ENCODE data around the gene ZNF300. TPM values are rescaled to one million over a fixed set of nuclear protein-coding genes. Genes with fewer than 3 reads are reported as not detected.

ZNF300 gene
- total and polyA plus RNA-seq, 4 donors: 0.28 to 0.84 (median 0.56) TPM

- no peak overlapping the region for H3K27ac ChIP-seq (ENCODE audit: low read depth in 1 of 2, low read length in 2 of 2)
- peaks cover 36 to 91% (median 70%) of the 10 kb centered on the region in 4 donors for H3K9me3 ChIP-seq (ENCODE audit: control insufficient read depth in 4 of 4, low read length in 3 of 4)
- peaks cover 0 to 5% (median 2%) of the 10 kb centered on the region in 4 donors for H3K36me3 ChIP-seq (ENCODE audit: control insufficient read depth in 4 of 4, insufficient read depth in 3 of 4, low read depth in 1 of 4, low read length in 3 of 4)
- no peaks in the 10 kb centered on the region for H3K27me3 ChIP-seq (ENCODE audit: control insufficient read depth in 4 of 4, insufficient read depth in 4 of 4, low read length in 3 of 4)
- H3K4me3 ChIP-seq (ENCODE audit: low read depth in 1 of 3, low read length in 3 of 3): peak overlapping the region in 2 of 3 donors; percentile 2 to 38
- H3K4me1 ChIP-seq (ENCODE audit: control insufficient read depth in 4 of 4, insufficient read depth in 4 of 4, low read length in 3 of 4): no peaks in the 10 kb centered on the region
- DNase-seq (ENCODE audit: low spot score): no peak
- TF ChIP-seq REST (IDR thresholded peaks at IDR 0.05): no peak
- no peak for TF ChIP-seq HNF4G (IDR thresholded peaks at IDR 0.05)
- TF ChIP-seq RAD21 (IDR thresholded peaks at IDR 0.05): no peak
- no peak for TF ChIP-seq EGR1 (IDR thresholded peaks at IDR 0.05; ENCODE audit: low read depth in 2 of 2)
- TF ChIP-seq JUND (IDR thresholded peaks at IDR 0.05): no peak
- TF ChIP-seq, protein P1, sequence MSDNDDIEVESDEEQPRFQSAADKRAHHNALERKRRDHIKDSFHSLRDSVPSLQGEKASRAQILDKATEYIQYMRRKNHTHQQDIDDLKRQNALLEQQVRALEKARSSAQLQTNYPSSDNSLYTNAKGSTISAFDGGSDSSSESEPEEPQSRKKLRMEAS (IDR thresholded peaks at IDR 0.05): no peak
- no peak for TF ChIP-seq RXRA (IDR thresholded peaks at IDR 0.05)
- no peak for TF ChIP-seq CTCF (IDR thresholded peaks at IDR 0.05; ENCODE audit: low read depth, low read length, missing input control)
- no peak for TF ChIP-seq FOXA2 (IDR thresholded peaks at IDR 0.05)
- TF ChIP-seq FOXA1 (IDR thresholded peaks at IDR 0.05): no peak
- TF ChIP-seq GABPA (IDR thresholded peaks at IDR 0.05 in 1 of 2, conservative IDR thresholded peaks at IDR 0.05 in 1 of 2): no peak
- no peak for TF ChIP-seq TAF1 (conservative IDR thresholded peaks at IDR 0.05)
- TF ChIP-seq, protein P2, sequence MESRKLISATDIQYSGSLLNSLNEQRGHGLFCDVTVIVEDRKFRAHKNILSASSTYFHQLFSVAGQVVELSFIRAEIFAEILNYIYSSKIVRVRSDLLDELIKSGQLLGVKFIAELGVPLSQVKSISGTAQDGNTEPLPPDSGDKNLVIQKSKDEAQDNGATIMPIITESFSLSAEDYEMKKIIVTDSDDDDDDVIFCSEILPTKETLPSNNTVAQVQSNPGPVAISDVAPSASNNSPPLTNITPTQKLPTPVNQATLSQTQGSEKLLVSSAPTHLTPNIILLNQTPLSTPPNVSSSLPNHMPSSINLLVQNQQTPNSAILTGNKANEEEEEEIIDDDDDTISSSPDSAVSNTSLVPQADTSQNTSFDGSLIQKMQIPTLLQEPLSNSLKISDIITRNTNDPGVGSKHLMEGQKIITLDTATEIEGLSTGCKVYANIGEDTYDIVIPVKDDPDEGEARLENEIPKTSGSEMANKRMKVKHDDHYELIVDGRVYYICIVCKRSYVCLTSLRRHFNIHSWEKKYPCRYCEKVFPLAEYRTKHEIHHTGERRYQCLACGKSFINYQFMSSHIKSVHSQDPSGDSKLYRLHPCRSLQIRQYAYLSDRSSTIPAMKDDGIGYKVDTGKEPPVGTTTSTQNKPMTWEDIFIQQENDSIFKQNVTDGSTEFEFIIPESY (IDR thresholded peaks at IDR 0.05): no peak
- no peak for TF ChIP-seq ATF3 (IDR thresholded peaks at IDR 0.05)
- no peak for TF ChIP-seq YY1 (IDR thresholded peaks at IDR 0.05)
- TF ChIP-seq HNF4A (conservative IDR thresholded peaks at IDR 0.05): no peak
- no peak for TF ChIP-seq SP1 (IDR thresholded peaks at IDR 0.05)
- no peak for TF ChIP-seq NR2F2 (IDR thresholded peaks at IDR 0.05)
- H3K9ac ChIP-seq (ENCODE audit: low read depth in 1 of 2, low read length in 2 of 2): no peak overlapping the region
- 96% methylated on average over 8 of the region's 8 CpGs for WGBS
These were observed 9.1 kb downstream of the ZNF300 start for GRCh38 chr5:150895431-150896428.
